Uterus (tissue), 2 donors: Measurements from ENCODE around the gene MXRA7.
"Not testable (repeated sequence)": the region's sequence is repeated elsewhere in the genome, so short reads cannot be mapped to it uniquely, and the experiment has no call there.

Experiments used
- CTCF ChIP-seq, 4 experiments: fragments of 200-600 bp in 2 of 4; fragments of 450-650 bp in 2 of 4; sonication (generic) in 2 of 4; IDR thresholded peaks; one replicate each; pipeline ENCODE4 v1.5.1; 2016 to 2019; ENCODE audit warnings: antibody characterized with exemption in 4 of 4, mild to moderate bottlenecking in 2 of 4, moderate library complexity in 1 of 4
- POLR2A ChIP-seq, 2 donors: fragments of 450-650 bp; IDR thresholded peaks; one replicate each; pipeline ENCODE4 v1.6.1; 2016; ENCODE audit warnings: antibody characterized with exemption in 2 of 2, mild to moderate bottlenecking in 1 of 2, moderate library complexity in 1 of 2

- not testable (repeated sequence) for TF ChIP-seq CTCF, POLR2A (IDR thresholded peaks at IDR 0.05)
These were observed 21.3 kb upstream of the MXRA7 start for GRCh38 chr17:76731800-76732733.
